ENCODE measurements around the gene SLA2. TPM values are rescaled to one million over a fixed set of nuclear protein-coding genes. Genes with fewer than 3 reads are reported as not detected.
"Not testable (repeated sequence)": the region's sequence is repeated elsewhere in the genome, so short reads cannot be mapped to it uniquely, and the experiment has no call there.

Gene SLA2
- total RNA-seq: 10 to 100 TPM; 48.7 to 52.6 TPM

GRCh38 chr20:36645998-36646397, at the start of gene SLA2:
Gene SLA2 (minus strand): TSS chr20:36646196. CDS start chr20:36641335, 4,861 bp downstream.
- ChIA-PET CTCF (interaction anchor here (0.7 to 1.4 kb wide), 11 partner anchors 9 to 243 kb away, joined by 3 to 7 read pairs (median 3); partner anchors contain the start of gene DSN1), POLR2A (interaction anchor here (1.1 to 1.3 kb wide), 2 partner anchors 9 to 40 kb away, joined by 3 to 8 read pairs; partner anchors contain the start of gene RAB5IF)
- Mint-ChIP-seq H3K9me3 (ENCODE audit: low read depth) (no peaks in the 10 kb centered on the region), H3K27ac (peak within 1 kb of the TSS; percentile 99), H3K4me3 (peak within 1 kb of the TSS; percentile 81), H3K36me3 (ENCODE audit: low read depth) (peaks cover 24% of the 10 kb centered on the region), H3K27me3 (no peaks in the 10 kb centered on the region), H3K4me1 (peaks cover 41% of the 10 kb centered on the region)
- DNase-seq (peak; percentile 79), ATAC-seq (peak; percentile 62)
- intact Hi-C loops (cut with DNase I, micrococcal nuclease): loop anchor here (1.0 to 2.0 kb wide), 4 partner anchors 15 to 74 kb away; no protein-coding TSS in a partner anchor

GRCh38 chr20:36695467-36695866, 49.5 kb upstream of the SLA2 start:
- H3K36me3 Mint-ChIP-seq (ENCODE audit: low read depth); ATAC-seq; POLR2A ChIA-PET; H3K4me1 Mint-ChIP-seq; CTCF ChIA-PET; H3K27ac Mint-ChIP-seq; H3K4me3 Mint-ChIP-seq; intact Hi-C loops (cut with DNase I, micrococcal nuclease); DNase-seq; H3K27me3 Mint-ChIP-seq; H3K9me3 Mint-ChIP-seq (ENCODE audit: low read depth): not testable (repeated sequence)

- POLR2A ChIA-PET: no interaction called here
- no peaks in the 10 kb centered on the region for H3K36me3 Mint-ChIP-seq (ENCODE audit: low read depth)
- H3K27me3 Mint-ChIP-seq: no peaks in the 10 kb centered on the region
- no peaks in the 10 kb centered on the region for H3K4me1 Mint-ChIP-seq
- no peak overlapping the region for H3K4me3 Mint-ChIP-seq
- CTCF ChIA-PET: no interaction called here
- no peaks in the 10 kb centered on the region for H3K9me3 Mint-ChIP-seq (ENCODE audit: low read depth)
- intact Hi-C loops (cut with DNase I, micrococcal nuclease): no loop called here
- ATAC-seq: no peak
- H3K27ac Mint-ChIP-seq: no peak overlapping the region
- DNase-seq: no peak
Measured at GRCh38 chr20:36688630-36689029, 42.6 kb upstream of the SLA2 start.

GRCh38 chr20:36687850-36688249, 41.9 kb upstream of the SLA2 start:
- intact Hi-C loops (cut with DNase I, micrococcal nuclease): no loop called here
- DNase-seq (no peak), ATAC-seq (no peak)
- ChIA-PET POLR2A (no interaction called here), CTCF (no interaction called here)
- H3K27me3 Mint-ChIP-seq: no peaks in the 10 kb centered on the region
- H3K9me3 Mint-ChIP-seq (ENCODE audit: low read depth): no peaks in the 10 kb centered on the region
- H3K36me3 Mint-ChIP-seq (ENCODE audit: low read depth): no peaks in the 10 kb centered on the region
- H3K27ac Mint-ChIP-seq: no peak overlapping the region
- H3K4me1 Mint-ChIP-seq: no peaks in the 10 kb centered on the region
- H3K4me3 Mint-ChIP-seq: no peak overlapping the region

GRCh38 chr20:36686944-36687343, 40.9 kb upstream of the SLA2 start:
- ChIA-PET POLR2A (no interaction called here), CTCF (no interaction called here)
- no peaks in the 10 kb centered on the region for H3K4me1 Mint-ChIP-seq
- DNase-seq (no peak), ATAC-seq (no peak)
- H3K27me3 Mint-ChIP-seq: no peaks in the 10 kb centered on the region
- no peaks in the 10 kb centered on the region for H3K9me3 Mint-ChIP-seq (ENCODE audit: low read depth)
- intact Hi-C loops (cut with DNase I, micrococcal nuclease): no loop called here
- H3K4me3 Mint-ChIP-seq: no peak overlapping the region
- H3K36me3 Mint-ChIP-seq (ENCODE audit: low read depth): peaks cover 3% of the 10 kb centered on the region
- no peak overlapping the region for H3K27ac Mint-ChIP-seq

- DNase-seq: no peak
- no peak for ATAC-seq
- Mint-ChIP-seq H3K9me3 (ENCODE audit: low read depth) (no peaks in the 10 kb centered on the region), H3K27me3 (no peaks in the 10 kb centered on the region), H3K27ac (no peak overlapping the region), H3K4me3 (no peak overlapping the region), H3K36me3 (ENCODE audit: low read depth) (peaks cover 3% of the 10 kb centered on the region), H3K4me1 (no peaks in the 10 kb centered on the region)
- CTCF ChIA-PET: no interaction called here
- POLR2A ChIA-PET: interaction anchor here (0.6 kb wide), 1 partner anchor 94 kb away, joined by 5 read pairs; no protein-coding TSS in a partner anchor
- intact Hi-C loops (cut with DNase I, micrococcal nuclease): no loop called here
Measured at GRCh38 chr20:36686504-36686903, 40.5 kb upstream of the SLA2 start.

- peaks cover 3% of the 10 kb centered on the region for H3K36me3 Mint-ChIP-seq (ENCODE audit: low read depth)
- no peaks in the 10 kb centered on the region for H3K27me3 Mint-ChIP-seq
- DNase-seq: no peak
- intact Hi-C loops (cut with DNase I, micrococcal nuclease): no loop called here
- no peaks in the 10 kb centered on the region for H3K9me3 Mint-ChIP-seq (ENCODE audit: low read depth)
- ChIA-PET POLR2A (no interaction called here), CTCF (interaction anchor here (0.9 kb wide), 1 partner anchor 26 kb away, joined by 4 read pairs; no protein-coding TSS in a partner anchor)
- H3K27ac Mint-ChIP-seq: no peak overlapping the region
- no peaks in the 10 kb centered on the region for H3K4me1 Mint-ChIP-seq
- ATAC-seq: no peak
- H3K4me3 Mint-ChIP-seq: no peak overlapping the region
Measured at GRCh38 chr20:36684747-36685146, 38.8 kb upstream of the SLA2 start.

- POLR2A ChIA-PET: no interaction called here
- no peak overlapping the region for H3K4me3 Mint-ChIP-seq
- ATAC-seq (no peak), DNase-seq (no peak)
- H3K27me3 Mint-ChIP-seq: no peaks in the 10 kb centered on the region
- H3K9me3 Mint-ChIP-seq (ENCODE audit: low read depth): no peaks in the 10 kb centered on the region
- no peaks in the 10 kb centered on the region for H3K4me1 Mint-ChIP-seq
- intact Hi-C loops (cut with DNase I, micrococcal nuclease): no loop called here
- peaks cover 7% of the 10 kb centered on the region for H3K36me3 Mint-ChIP-seq (ENCODE audit: low read depth)
- CTCF ChIA-PET: interaction anchor here (0.7 to 1.4 kb wide), 2 partner anchors 59 to 283 kb away, joined by 3 to 4 read pairs; no protein-coding TSS in a partner anchor
- H3K27ac Mint-ChIP-seq: no peak overlapping the region
Measured at GRCh38 chr20:36682311-36682710, 36.3 kb upstream of the SLA2 start.

- intact Hi-C loops (cut with DNase I, micrococcal nuclease): no loop called here
- H3K27ac Mint-ChIP-seq: no peak overlapping the region
- H3K4me1 Mint-ChIP-seq: no peaks in the 10 kb centered on the region
- ChIA-PET POLR2A (no interaction called here), CTCF (interaction anchor here (0.9 to 1.1 kb wide), 2 partner anchors 12 to 77 kb away, joined by 3 read pairs; no protein-coding TSS in a partner anchor)
- no peak for ATAC-seq
- H3K36me3 Mint-ChIP-seq (ENCODE audit: low read depth): peaks cover 5% of the 10 kb centered on the region
- H3K9me3 Mint-ChIP-seq (ENCODE audit: low read depth): no peaks in the 10 kb centered on the region
- no peak overlapping the region for H3K4me3 Mint-ChIP-seq
- no peak for DNase-seq
- H3K27me3 Mint-ChIP-seq: no peaks in the 10 kb centered on the region
Measured at GRCh38 chr20:36677422-36677771, 31.4 kb upstream of the SLA2 start.

- Mint-ChIP-seq H3K9me3 (ENCODE audit: low read depth) (no peaks in the 10 kb centered on the region), H3K4me1 (no peaks in the 10 kb centered on the region), H3K27me3 (no peaks in the 10 kb centered on the region), H3K4me3 (no peak overlapping the region), H3K36me3 (ENCODE audit: low read depth) (peaks cover 4% of the 10 kb centered on the region), H3K27ac (no peak overlapping the region)
- no peak for ATAC-seq
- ChIA-PET POLR2A (no interaction called here), CTCF (no interaction called here)
- intact Hi-C loops (cut with DNase I, micrococcal nuclease): no loop called here
- no peak for DNase-seq
Measured at GRCh38 chr20:36676701-36677421, 30.9 kb upstream of the SLA2 start.

- POLR2A ChIA-PET; H3K36me3 Mint-ChIP-seq (ENCODE audit: low read depth); ATAC-seq; CTCF ChIA-PET; H3K4me3 Mint-ChIP-seq; intact Hi-C loops (cut with DNase I, micrococcal nuclease); H3K4me1 Mint-ChIP-seq; H3K27ac Mint-ChIP-seq; H3K27me3 Mint-ChIP-seq; H3K9me3 Mint-ChIP-seq (ENCODE audit: low read depth); DNase-seq: not testable (repeated sequence)
Measured at GRCh38 chr20:36675545-36675944, 29.5 kb upstream of the SLA2 start.

- H3K4me3 Mint-ChIP-seq: no peak overlapping the region
- DNase-seq: no peak
- no peaks in the 10 kb centered on the region for H3K4me1 Mint-ChIP-seq
- no peak overlapping the region for H3K27ac Mint-ChIP-seq
- POLR2A ChIA-PET: interaction anchor here (0.7 kb wide), 1 partner anchor 498 kb away, joined by 5 read pairs; no protein-coding TSS in a partner anchor
- peaks cover 5% of the 10 kb centered on the region for H3K36me3 Mint-ChIP-seq (ENCODE audit: low read depth)
- no peaks in the 10 kb centered on the region for H3K27me3 Mint-ChIP-seq
- H3K9me3 Mint-ChIP-seq (ENCODE audit: low read depth): no peaks in the 10 kb centered on the region
- no peak for ATAC-seq
- intact Hi-C loops (cut with DNase I, micrococcal nuclease): no loop called here
- CTCF ChIA-PET: interaction anchor here (0.9 kb wide), 1 partner anchor 246 kb away, joined by 3 read pairs; no protein-coding TSS in a partner anchor
Measured at GRCh38 chr20:36672991-36673390, 27.0 kb upstream of the SLA2 start.
